Measurements from ENCODE around the gene HSH2D.

The HSH2D gene

DNA sequence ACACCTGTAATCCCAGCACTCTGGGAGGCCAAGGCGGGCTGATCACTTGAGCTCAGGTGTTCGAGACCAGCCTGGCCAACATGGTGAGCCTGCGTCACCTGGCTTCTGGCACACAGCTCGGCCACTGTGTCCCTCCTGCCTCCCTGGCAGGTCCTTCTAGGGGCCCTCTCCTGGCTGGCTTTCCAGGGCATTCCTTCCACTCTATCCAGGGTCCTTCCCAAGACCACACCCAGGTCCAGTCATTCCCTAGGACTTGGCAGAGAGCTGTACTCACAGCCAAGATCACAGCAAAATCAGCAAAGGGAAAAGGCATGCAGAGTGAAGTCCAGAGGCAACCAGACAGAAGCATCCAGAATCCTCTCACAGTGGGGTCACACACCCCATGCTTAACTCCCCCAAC lies 9.7 kb upstream of the HSH2D start:
- TF ChIP-seq ISL1 (CRISPR knock-in tag; IDR thresholded peaks at IDR 0.05) (no peak), SNAI2 (CRISPR knock-in tag; IDR thresholded peaks at IDR 0.05) (no peak)
- TF ChIP-seq, protein P1, sequence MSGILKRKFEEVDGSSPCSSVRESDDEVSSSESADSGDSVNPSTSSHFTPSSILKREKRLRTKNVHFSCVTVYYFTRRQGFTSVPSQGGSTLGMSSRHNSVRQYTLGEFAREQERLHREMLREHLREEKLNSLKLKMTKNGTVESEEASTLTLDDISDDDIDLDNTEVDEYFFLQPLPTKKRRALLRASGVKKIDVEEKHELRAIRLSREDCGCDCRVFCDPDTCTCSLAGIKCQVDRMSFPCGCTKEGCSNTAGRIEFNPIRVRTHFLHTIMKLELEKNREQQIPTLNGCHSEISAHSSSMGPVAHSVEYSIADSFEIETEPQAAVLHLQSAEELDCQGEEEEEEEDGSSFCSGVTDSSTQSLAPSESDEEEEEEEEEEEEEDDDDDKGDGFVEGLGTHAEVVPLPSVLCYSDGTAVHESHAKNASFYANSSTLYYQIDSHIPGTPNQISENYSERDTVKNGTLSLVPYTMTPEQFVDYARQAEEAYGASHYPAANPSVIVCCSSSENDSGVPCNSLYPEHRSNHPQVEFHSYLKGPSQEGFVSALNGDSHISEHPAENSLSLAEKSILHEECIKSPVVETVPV (CRISPR knock-in tag; IDR thresholded peaks at IDR 0.05) = no peak
- TF ChIP-seq, protein P2, sequence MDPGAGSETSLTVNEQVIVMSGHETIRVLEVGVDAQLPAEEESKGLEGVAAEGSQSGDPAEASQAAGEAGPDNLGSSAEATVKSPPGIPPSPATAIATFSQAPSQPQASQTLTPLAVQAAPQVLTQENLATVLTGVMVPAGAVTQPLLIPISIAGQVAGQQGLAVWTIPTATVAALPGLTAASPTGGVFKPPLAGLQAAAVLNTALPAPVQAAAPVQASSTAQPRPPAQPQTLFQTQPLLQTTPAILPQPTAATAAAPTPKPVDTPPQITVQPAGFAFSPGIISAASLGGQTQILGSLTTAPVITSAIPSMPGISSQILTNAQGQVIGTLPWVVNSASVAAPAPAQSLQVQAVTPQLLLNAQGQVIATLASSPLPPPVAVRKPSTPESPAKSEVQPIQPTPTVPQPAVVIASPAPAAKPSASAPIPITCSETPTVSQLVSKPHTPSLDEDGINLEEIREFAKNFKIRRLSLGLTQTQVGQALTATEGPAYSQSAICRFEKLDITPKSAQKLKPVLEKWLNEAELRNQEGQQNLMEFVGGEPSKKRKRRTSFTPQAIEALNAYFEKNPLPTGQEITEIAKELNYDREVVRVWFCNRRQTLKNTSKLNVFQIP (CRISPR knock-in tag; IDR thresholded peaks at IDR 0.05; ENCODE audit: borderline replicate concordance, low read depth) = no peak
- no peak for ATAC-seq

DNA sequence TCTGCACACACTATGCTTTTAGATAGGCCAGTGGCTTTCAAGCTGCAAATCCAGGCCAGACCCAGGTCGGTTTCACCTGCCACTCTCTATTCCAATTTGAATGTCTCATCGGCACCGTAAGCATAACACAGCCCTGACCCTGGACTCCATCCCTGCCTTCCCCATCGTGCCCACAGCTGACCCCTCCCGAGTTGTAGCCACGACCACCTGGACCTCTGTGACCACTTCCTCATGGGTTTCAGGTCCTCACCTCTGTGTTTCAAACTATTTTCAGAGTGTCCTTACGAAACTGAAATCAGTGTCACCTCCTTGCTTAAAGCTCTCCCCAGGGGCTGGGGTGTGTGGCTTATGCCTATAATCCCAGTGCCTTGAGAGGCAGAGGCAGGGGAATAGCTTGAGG lies 9.0 kb upstream of the HSH2D start:
- TF ChIP-seq PPARA (CRISPR knock-in tag; IDR thresholded peaks at IDR 0.05; ENCODE audit: borderline replicate concordance) (no peak), SNAI2 (CRISPR knock-in tag; IDR thresholded peaks at IDR 0.05) (no peak), ESRRG (CRISPR knock-in tag; IDR thresholded peaks at IDR 0.05) (no peak)
- no peak for ATAC-seq

DNA sequence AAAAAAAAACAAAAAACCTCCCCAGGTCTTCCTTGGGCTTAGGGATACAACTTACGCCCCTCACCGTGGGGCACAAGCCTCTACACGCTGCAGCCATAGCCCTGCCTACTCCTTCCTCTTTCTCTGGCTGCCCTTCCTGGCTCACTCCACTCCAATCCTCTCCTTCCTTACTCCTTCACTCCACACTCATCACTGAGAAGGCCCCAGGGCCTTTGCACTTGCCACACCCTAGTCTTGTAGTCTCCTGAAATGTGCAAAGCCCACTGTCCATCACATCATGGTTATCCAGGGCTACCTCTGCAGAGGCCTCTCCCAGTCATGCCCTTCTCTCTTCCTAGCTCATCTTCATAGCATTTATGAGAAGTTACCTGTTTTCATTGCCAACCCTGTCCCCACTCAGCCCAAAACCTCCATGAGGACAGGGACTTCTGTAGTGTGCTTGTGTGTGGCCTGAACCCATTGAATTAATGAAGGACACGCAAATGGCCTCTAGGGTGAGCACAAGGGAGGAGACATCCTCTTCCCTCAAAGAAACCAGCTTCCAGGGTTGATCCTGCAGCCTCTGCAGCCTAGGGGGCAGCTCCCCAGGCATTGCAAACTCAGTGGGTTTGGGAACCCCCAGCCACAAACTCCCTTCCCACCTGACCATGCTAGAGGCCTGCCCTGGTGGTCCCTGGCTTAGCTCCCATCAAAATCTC lies 7.9 kb upstream of the HSH2D start:
- peak; percentile 27; the same call in 2 of the 3 replicates for ATAC-seq
- TF ChIP-seq SNAI2 (CRISPR knock-in tag; IDR thresholded peaks at IDR 0.05) (no peak), ZNF70 (CRISPR knock-in tag; IDR thresholded peaks at IDR 0.05) (no peak), TOX (CRISPR knock-in tag; IDR thresholded peaks at IDR 0.05; ENCODE audit: borderline replicate concordance) (no peak), ZFP30 (CRISPR knock-in tag; IDR thresholded peaks at IDR 0.05) (no peak), ZNF8 (CRISPR knock-in tag; IDR thresholded peaks at IDR 0.05) (no peak), ZFP3 (CRISPR knock-in tag; IDR thresholded peaks at IDR 0.05) (no peak), RARB (CRISPR knock-in tag; IDR thresholded peaks at IDR 0.05) (no peak), ZNF565 (CRISPR knock-in tag; conservative IDR thresholded peaks at IDR 0.05; ENCODE audit: low read depth) (no peak), BACH2 (CRISPR knock-in tag; IDR thresholded peaks at IDR 0.05; ENCODE audit: borderline replicate concordance) (no peak), OSR1 (CRISPR knock-in tag; IDR thresholded peaks at IDR 0.05) (no peak), ZC3H10 (CRISPR knock-in tag; IDR thresholded peaks at IDR 0.05) (no peak), PPARA (CRISPR knock-in tag; IDR thresholded peaks at IDR 0.05; ENCODE audit: borderline replicate concordance) (no peak), ARNTL (CRISPR knock-in tag; IDR thresholded peaks at IDR 0.05; ENCODE audit: borderline replicate concordance, low read depth) (no peak)
- TF ChIP-seq, protein P1 (CRISPR knock-in tag; IDR thresholded peaks at IDR 0.05) = no peak
- TF ChIP-seq, protein P2 (CRISPR knock-in tag; IDR thresholded peaks at IDR 0.05; ENCODE audit: borderline replicate concordance, low read depth) = no peak
- TF ChIP-seq, protein P3, sequence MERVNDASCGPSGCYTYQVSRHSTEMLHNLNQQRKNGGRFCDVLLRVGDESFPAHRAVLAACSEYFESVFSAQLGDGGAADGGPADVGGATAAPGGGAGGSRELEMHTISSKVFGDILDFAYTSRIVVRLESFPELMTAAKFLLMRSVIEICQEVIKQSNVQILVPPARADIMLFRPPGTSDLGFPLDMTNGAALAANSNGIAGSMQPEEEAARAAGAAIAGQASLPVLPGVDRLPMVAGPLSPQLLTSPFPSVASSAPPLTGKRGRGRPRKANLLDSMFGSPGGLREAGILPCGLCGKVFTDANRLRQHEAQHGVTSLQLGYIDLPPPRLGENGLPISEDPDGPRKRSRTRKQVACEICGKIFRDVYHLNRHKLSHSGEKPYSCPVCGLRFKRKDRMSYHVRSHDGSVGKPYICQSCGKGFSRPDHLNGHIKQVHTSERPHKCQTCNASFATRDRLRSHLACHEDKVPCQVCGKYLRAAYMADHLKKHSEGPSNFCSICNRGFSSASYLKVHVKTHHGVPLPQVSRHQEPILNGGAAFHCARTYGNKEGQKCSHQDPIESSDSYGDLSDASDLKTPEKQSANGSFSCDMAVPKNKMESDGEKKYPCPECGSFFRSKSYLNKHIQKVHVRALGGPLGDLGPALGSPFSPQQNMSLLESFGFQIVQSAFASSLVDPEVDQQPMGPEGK (CRISPR knock-in tag; IDR thresholded peaks at IDR 0.05; ENCODE audit: borderline replicate concordance) = no peak

DNA sequence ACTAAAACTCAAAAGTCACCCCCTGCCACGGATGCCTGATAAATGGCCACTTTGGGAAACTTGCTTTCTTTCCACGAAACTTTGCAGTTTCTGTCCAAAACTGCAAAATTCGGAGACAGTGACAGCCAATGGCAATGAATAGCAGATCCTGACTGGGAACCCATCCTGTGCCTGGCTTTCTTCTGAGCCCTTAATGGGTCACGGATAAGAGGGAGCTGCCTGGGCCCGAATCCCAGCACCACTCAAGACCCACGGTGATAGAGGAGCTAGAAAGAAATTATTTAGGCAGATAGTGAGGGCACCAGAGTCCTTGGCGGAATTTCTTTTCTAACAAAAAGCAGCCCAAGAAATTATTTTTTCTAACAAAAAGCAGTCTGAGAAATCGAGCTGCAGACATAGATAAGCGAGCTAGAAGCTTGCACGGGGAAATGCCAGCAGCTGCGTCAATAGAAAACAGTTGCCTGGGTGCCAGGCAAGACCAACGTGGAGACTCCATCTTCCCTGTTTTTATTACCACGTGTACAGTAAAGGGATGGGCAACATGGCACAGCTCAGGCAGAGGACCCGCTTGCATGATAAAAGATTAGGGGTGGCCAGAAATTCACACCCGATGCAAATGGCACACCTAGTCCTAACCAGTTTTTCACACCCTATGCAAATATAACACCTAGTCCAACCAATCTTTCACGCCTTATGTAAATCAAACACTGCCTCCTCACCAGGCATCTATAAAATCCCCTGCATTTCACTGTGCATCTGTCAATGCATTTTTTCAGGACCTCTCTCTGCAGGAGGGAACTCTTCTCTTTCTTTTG lies 7.1 kb upstream of the HSH2D start:
- peak; percentile 47 for ATAC-seq
- TF ChIP-seq, protein P4, sequence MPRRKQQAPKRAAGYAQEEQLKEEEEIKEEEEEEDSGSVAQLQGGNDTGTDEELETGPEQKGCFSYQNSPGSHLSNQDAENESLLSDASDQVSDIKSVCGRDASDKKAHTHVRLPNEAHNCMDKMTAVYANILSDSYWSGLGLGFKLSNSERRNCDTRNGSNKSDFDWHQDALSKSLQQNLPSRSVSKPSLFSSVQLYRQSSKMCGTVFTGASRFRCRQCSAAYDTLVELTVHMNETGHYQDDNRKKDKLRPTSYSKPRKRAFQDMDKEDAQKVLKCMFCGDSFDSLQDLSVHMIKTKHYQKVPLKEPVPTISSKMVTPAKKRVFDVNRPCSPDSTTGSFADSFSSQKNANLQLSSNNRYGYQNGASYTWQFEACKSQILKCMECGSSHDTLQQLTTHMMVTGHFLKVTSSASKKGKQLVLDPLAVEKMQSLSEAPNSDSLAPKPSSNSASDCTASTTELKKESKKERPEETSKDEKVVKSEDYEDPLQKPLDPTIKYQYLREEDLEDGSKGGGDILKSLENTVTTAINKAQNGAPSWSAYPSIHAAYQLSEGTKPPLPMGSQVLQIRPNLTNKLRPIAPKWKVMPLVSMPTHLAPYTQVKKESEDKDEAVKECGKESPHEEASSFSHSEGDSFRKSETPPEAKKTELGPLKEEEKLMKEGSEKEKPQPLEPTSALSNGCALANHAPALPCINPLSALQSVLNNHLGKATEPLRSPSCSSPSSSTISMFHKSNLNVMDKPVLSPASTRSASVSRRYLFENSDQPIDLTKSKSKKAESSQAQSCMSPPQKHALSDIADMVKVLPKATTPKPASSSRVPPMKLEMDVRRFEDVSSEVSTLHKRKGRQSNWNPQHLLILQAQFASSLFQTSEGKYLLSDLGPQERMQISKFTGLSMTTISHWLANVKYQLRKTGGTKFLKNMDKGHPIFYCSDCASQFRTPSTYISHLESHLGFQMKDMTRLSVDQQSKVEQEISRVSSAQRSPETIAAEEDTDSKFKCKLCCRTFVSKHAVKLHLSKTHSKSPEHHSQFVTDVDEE (CRISPR knock-in tag; IDR thresholded peaks at IDR 0.05) = no peak
- TF ChIP-seq SNAI2 (CRISPR knock-in tag; IDR thresholded peaks at IDR 0.05) (no peak), BACH2 (CRISPR knock-in tag; IDR thresholded peaks at IDR 0.05; ENCODE audit: borderline replicate concordance) (no peak), RARB (CRISPR knock-in tag; IDR thresholded peaks at IDR 0.05) (no peak), ZFP30 (CRISPR knock-in tag; IDR thresholded peaks at IDR 0.05) (no peak), GLIS3 (CRISPR knock-in tag; IDR thresholded peaks at IDR 0.05) (no peak), ESRRG (CRISPR knock-in tag; IDR thresholded peaks at IDR 0.05) (no peak), ARNTL (CRISPR knock-in tag; IDR thresholded peaks at IDR 0.05; ENCODE audit: borderline replicate concordance, low read depth) (no peak), TCF4 (CRISPR knock-in tag; IDR thresholded peaks at IDR 0.05; ENCODE audit: borderline replicate concordance) (no peak), PPARA (CRISPR knock-in tag; IDR thresholded peaks at IDR 0.05; ENCODE audit: borderline replicate concordance) (no peak), ZNF8 (CRISPR knock-in tag; IDR thresholded peaks at IDR 0.05) (no peak)

Data from SK-N-SH treated with all-trans-retinoic acid at 6 μM for 48 hours (cell line).